Measurements from ENCODE around the gene SYT11. TPM values are rescaled to one million over a fixed set of nuclear protein-coding genes. Genes with fewer than 3 reads are reported as not detected.

The SYT11 gene
- total and polyA plus RNA-seq, 2 experiments from 2014 or later, result 16.2 to 28.5 TPM

GRCh38 chr1:155850345-155850744, 9.0 kb upstream of the SYT11 start:
- no peak overlapping the region for H3K9ac ChIP-seq
- H3K4me1 ChIP-seq (ENCODE audit: insufficient read depth), result no peaks in the 10 kb centered on the region
- H4K20me1 ChIP-seq (ENCODE audit: insufficient read depth), result no peaks in the 10 kb centered on the region; the same call in 1 of the 2 replicates
- no peak overlapping the region for H3K4me3 ChIP-seq
- in situ Hi-C loops (cut with MboI), result no loop called here
- no peak overlapping the region for H2AFZ ChIP-seq
- no peaks in the 10 kb centered on the region for H3K27me3 ChIP-seq (replicated peaks; ENCODE audit: insufficient read depth)
- TF ChIP-seq EZH2 (IDR thresholded peaks at IDR 0.05; ENCODE audit: insufficient read depth, poor library complexity, severe bottlenecking), result no peak
- TF ChIP-seq EZH2phosphoT487 (IDR thresholded peaks at IDR 0.05; ENCODE audit: insufficient read depth, low read depth), result no peak
- H3K4me2 ChIP-seq (ENCODE audit: unreplicated experiment), result no peak overlapping the region
- peak; percentile 21 for DNase-seq
- H3K9me3 ChIP-seq (ENCODE audit: low read depth), result no peaks in the 10 kb centered on the region
- peaks cover 26% of the 10 kb centered on the region for H3K36me3 ChIP-seq (ENCODE audit: low read depth)
- no peaks in the 10 kb centered on the region for H3K9me2 ChIP-seq (ENCODE audit: insufficient read depth)
- WGBS, 2 experiments (ENCODE audit: low coverage in 1 of 2, low lambda C conversion rate in 2 of 2, missing lambda C conversion rate in 2 of 2), result 85 to 90% methylated on average over 3 of the region's 3 CpGs
- no peaks in the 10 kb centered on the region for H3F3A ChIP-seq (ENCODE audit: insufficient read depth)
- H3K79me2 ChIP-seq (ENCODE audit: insufficient read depth), result peaks cover 100% of the 10 kb centered on the region
- H3K27ac ChIP-seq, result no peak overlapping the region

DNA sequence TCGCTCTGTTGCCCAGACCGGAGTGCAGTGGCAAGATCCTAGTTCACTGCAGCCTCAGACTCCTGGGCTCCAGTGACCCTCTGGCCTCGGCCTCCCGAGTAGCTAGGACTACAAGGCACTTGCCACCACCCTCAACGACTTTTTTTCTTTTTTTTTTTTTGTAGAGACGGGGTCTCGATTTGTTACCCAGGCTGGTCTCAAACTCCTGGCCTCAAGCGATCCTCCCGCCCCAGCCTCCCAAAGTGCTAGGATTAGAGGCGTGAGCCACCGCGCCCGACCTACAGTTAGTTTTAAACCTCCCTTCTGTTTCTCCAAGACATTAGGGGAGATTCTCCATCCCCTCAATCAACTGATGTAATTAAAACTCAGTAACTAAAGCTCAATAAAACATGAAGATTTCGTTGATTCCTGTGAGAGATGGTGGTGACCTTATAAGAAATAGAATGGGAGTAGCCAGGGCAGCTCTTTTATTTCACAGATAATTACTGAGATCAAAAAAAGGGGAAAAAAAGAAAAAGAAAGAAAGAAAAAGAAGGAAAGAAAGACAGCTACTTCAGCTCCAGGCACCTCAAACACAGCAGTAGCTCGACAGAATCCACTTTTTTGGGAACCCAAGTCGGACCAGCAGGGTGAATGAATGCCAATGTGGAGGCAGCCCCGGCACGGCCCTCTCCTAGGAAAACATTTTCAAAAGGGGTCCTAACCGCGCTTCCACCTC, 3.0 kb upstream of the SYT11 start:
- peaks cover 20% of the 10 kb centered on the region for H3K36me3 ChIP-seq (ENCODE audit: low read depth)
- H2AFZ ChIP-seq, result peak overlapping the region; percentile 87
- H3K9me3 ChIP-seq (ENCODE audit: low read depth), result no peaks in the 10 kb centered on the region
- no peaks in the 10 kb centered on the region for H3K27me3 ChIP-seq (replicated peaks; ENCODE audit: insufficient read depth)
- peak overlapping the region; percentile 93 for H3K9ac ChIP-seq
- H4K20me1 ChIP-seq (ENCODE audit: insufficient read depth), result no peaks in the 10 kb centered on the region
- in situ Hi-C loops (cut with MboI), result no loop called here
- TF ChIP-seq EZH2 (IDR thresholded peaks at IDR 0.05; ENCODE audit: insufficient read depth, poor library complexity, severe bottlenecking), result no peak
- no peak for TF ChIP-seq EZH2phosphoT487 (IDR thresholded peaks at IDR 0.05; ENCODE audit: insufficient read depth, low read depth)
- DNase-seq, result no peak
- H3K27ac ChIP-seq, result peak overlapping the region; percentile 21; the same call in 1 of the 2 replicates
- peak overlapping the region; percentile 99 for H3K4me2 ChIP-seq (ENCODE audit: unreplicated experiment)
- H3K79me2 ChIP-seq (ENCODE audit: insufficient read depth), result peaks cover 65% of the 10 kb centered on the region
- peaks cover 29% of the 10 kb centered on the region for H3F3A ChIP-seq (ENCODE audit: insufficient read depth)
- H3K4me3 ChIP-seq, result peak overlapping the region; percentile 97
- H3K4me1 ChIP-seq (ENCODE audit: insufficient read depth), result peaks cover 26% of the 10 kb centered on the region
- 51 to 54% methylated on average over 20 of the region's 20 CpGs for WGBS, 2 experiments (ENCODE audit: low coverage in 1 of 2, low lambda C conversion rate in 2 of 2, missing lambda C conversion rate in 2 of 2)
- H3K9me2 ChIP-seq (ENCODE audit: insufficient read depth), result no peaks in the 10 kb centered on the region

GRCh38 chr1:155856975-155857930, 2.1 kb upstream of the SYT11 start, which contains the start of gene GON4L:
TSS of gene GON4L (minus strand) at chr1:155857214. CDS start at chr1:155853780, 3,434 bp downstream.
- 22 to 23% methylated on average over 45 to 46 of the region's 46 CpGs for WGBS, 2 experiments (ENCODE audit: low coverage in 1 of 2, low lambda C conversion rate in 2 of 2, missing lambda C conversion rate in 2 of 2)

DNA sequence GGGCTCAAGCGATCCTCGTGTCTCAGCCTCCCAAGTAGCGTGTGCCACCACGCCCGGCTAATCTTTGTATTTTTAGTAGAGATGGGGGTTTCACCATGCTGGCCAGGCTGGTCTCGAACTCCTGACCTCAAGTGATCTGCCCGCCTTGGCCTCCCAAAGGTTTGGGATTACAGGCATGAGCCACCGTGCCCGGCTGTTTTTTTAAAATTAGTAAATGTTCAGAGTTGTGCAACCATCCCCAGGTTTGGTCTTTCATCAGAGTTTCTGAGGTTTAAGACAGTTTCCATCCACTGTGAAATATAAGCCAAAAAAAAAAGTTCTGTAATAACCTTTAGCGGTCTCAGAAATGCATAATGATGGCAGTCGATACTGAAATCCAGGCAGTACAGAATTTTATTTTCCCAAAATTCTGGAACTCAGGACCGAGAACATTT, 550 bp upstream of the SYT11 start:
- DNase-seq, result peak; percentile 74
- 48 to 54% methylated on average over 12 of the region's 12 CpGs for WGBS, 2 experiments (ENCODE audit: low coverage in 1 of 2, low lambda C conversion rate in 2 of 2, missing lambda C conversion rate in 2 of 2)
- Histone ChIP-seq H3K27me3 (replicated peaks; ENCODE audit: insufficient read depth) (no peaks in the 10 kb centered on the region), H2AFZ (peak overlapping the region; percentile 87), H3K4me2 (ENCODE audit: unreplicated experiment) (peak overlapping the region; percentile 77), H3K9ac (peak overlapping the region; percentile 79), H3K79me2 (ENCODE audit: insufficient read depth) (peaks cover 64% of the 10 kb centered on the region), H3K27ac (peak overlapping the region; percentile 90), H3K36me3 (ENCODE audit: low read depth) (peaks cover 6% of the 10 kb centered on the region), H4K20me1 (ENCODE audit: insufficient read depth) (no peaks in the 10 kb centered on the region), H3K4me1 (ENCODE audit: insufficient read depth) (peaks cover 26% of the 10 kb centered on the region), H3K4me3 (peak overlapping the region; percentile 75), H3K9me2 (ENCODE audit: insufficient read depth) (no peaks in the 10 kb centered on the region), H3K9me3 (ENCODE audit: low read depth) (no peaks in the 10 kb centered on the region), H3F3A (ENCODE audit: insufficient read depth) (peaks cover 32% of the 10 kb centered on the region)
- no peak for TF ChIP-seq EZH2 (IDR thresholded peaks at IDR 0.05; ENCODE audit: insufficient read depth, poor library complexity, severe bottlenecking)
- no peak for TF ChIP-seq EZH2phosphoT487 (IDR thresholded peaks at IDR 0.05; ENCODE audit: insufficient read depth, low read depth)
- in situ Hi-C loops (cut with MboI), result no loop called here

More at GRCh38 chr1:155856975-155857930, 2.1 kb upstream of the SYT11 start, which contains the start of gene GON4L:
- H2AFZ ChIP-seq, result peak within 1 kb of the TSS; percentile 87
- peaks cover 20% of the 10 kb centered on the region for H3K36me3 ChIP-seq (ENCODE audit: low read depth)
- peaks cover 26% of the 10 kb centered on the region for H3K4me1 ChIP-seq (ENCODE audit: insufficient read depth)
- H3K27ac ChIP-seq, result peak within 1 kb of the TSS; percentile 21; the same call in 1 of the 2 replicates
- peak within 1 kb of the TSS; percentile 99 for H3K4me2 ChIP-seq (ENCODE audit: unreplicated experiment)
- H3K9me3 ChIP-seq (ENCODE audit: low read depth), result no peaks in the 10 kb centered on the region
- peak within 1 kb of the TSS; percentile 97 for H3K4me3 ChIP-seq
- no peaks in the 10 kb centered on the region for H3K27me3 ChIP-seq (replicated peaks; ENCODE audit: insufficient read depth)
- H3F3A ChIP-seq (ENCODE audit: insufficient read depth), result peaks cover 32% of the 10 kb centered on the region
- H3K79me2 ChIP-seq (ENCODE audit: insufficient read depth), result peaks cover 65% of the 10 kb centered on the region
- no peaks in the 10 kb centered on the region for H4K20me1 ChIP-seq (ENCODE audit: insufficient read depth)
- H3K9ac ChIP-seq, result peak within 1 kb of the TSS; percentile 93
- in situ Hi-C loops (cut with MboI), result no loop called here
- no peaks in the 10 kb centered on the region for H3K9me2 ChIP-seq (ENCODE audit: insufficient read depth)
- no peak for TF ChIP-seq EZH2phosphoT487 (IDR thresholded peaks at IDR 0.05; ENCODE audit: insufficient read depth, low read depth)
- TF ChIP-seq EZH2 (IDR thresholded peaks at IDR 0.05; ENCODE audit: insufficient read depth, poor library complexity, severe bottlenecking), result no peak
- peak; percentile 98 for DNase-seq
